Large intestine (tissue), 3 donors: ENCODE measurements around the gene HOXA4. TPM values are rescaled to one million over a fixed set of nuclear protein-coding genes. Genes with fewer than 3 reads are reported as not detected.
A peak's percentile ranks its signal among the peaks of the same experiment; 100 is the strongest.

Experiments
- DNase-seq, 2 donors: peaks; one replicate each; pipeline versions ENCODE4 v3.0.0 to v3.0.0-alpha.2; 2013
- H3K27ac ChIP-seq: one replicate; pipeline ENCODE4 v1.5.1; 2013; ENCODE audit warnings: low read length
- H3K27me3 ChIP-seq: 2 replicates; pipeline ENCODE4 v1.6.1; 2013; ENCODE audit warnings: low read length; ENCODE audit not compliant: control insufficient read depth, insufficient read depth
- H3K36me3 ChIP-seq: 2 replicates; pipeline ENCODE4 v1.6.1; 2013; ENCODE audit warnings: low read length; ENCODE audit not compliant: control insufficient read depth, insufficient read depth
- H3K4me1 ChIP-seq: one replicate; pipeline ENCODE4 v1.6.1; 2013; ENCODE audit warnings: low read length; ENCODE audit not compliant: control insufficient read depth, insufficient read depth
- H3K4me3 ChIP-seq: one replicate; pipeline ENCODE4 v1.5.1; 2013; ENCODE audit warnings: low read length
- H3K9me3 ChIP-seq: one replicate; pipeline ENCODE4 v1.6.1; 2013; ENCODE audit warnings: mild to moderate bottlenecking, low read depth, low read length, moderate library complexity; ENCODE audit not compliant: control insufficient read depth
- WGBS: methylation state at CpG from one replicate; pipeline ENCODE4 v1.1.5; 2013; ENCODE audit warnings: low lambda C conversion rate; ENCODE audit not compliant: insufficient coverage; 5-methylcytosine and 5-hydroxymethylcytosine counted together
- polyA plus RNA-seq: library from polyadenylated mRNA; unstranded; fragments of 120-200 nt; gene quantifications from one replicate; pipeline ENCODE4 v1.2.1, GENCODE V29; 2013

The HOXA4 gene
- polyA plus RNA-seq, 1 donor, result 19.7 TPM

DNA sequence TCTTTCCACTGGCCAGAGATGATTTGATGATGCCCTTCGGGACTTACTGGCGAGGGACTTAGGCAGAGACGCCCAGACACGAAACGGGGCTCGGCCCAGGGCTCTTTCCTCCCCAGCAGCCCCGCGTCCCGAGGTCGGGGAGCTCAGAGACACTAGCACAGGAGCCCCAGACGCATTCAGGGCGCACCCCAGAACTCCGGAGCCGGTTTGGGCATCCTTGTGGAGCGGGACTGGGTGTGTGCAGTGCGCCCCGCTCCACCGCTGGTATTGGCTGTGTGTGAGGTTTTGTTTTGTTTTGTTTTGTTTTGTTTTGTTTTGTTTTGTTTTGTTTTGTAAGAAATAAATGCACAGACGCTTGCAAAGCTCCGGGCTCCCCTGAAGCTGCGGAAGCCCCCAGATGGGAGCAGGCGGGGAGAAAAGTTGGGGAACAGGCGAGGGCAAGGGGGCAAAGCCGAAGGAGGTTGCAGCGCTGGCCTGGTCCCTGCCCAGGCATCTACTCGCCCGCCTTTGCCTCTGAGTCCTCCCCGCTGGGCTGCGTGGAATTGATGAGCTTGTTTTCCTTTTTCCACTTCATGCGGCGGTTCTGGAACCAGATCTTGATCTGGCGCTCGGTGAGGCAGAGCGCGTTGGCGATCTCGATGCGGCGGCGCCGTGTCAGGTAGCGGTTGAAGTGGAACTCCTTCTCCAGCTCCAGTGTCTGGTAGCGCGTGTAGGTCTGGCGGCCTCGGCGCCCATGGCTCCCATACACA, 14.8 kb upstream of the HOXA4 start:
- H3K4me3 ChIP-seq, result peak overlapping the region; percentile 38
- no peak for DNase-seq

DNA sequence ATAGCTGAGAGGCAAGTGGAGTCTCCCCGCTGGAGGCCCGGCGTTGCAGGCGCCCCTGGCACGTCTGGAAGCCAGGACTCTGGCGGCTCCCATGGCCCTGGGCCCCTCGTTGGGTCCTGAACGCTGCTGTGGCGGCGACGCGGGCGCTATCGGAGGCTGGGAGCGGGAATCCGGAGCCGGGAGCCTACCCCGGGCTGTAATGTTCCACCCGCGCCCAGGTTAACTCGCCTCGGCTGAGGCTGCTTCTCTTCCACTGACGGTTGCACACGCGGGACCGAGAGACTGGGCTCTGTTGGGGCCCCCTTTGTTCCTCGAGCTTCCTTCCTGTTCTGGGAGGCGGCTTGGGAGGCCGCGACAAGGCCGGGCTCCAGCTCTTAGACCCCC, 14.2 kb upstream of the HOXA4 start:
- peak overlapping the region; percentile 59 for H3K27ac ChIP-seq
- WGBS, result no CpG with 5 or more reads among the region's 31 CpGs
- H3K9me3 ChIP-seq, result peaks cover 17% of the 10 kb centered on the region
- H3K4me1 ChIP-seq, result peaks cover 33% of the 10 kb centered on the region
- H3K36me3 ChIP-seq, result peaks cover 12% of the 10 kb centered on the region
- DNase-seq, result no peak
- H3K27me3 ChIP-seq, result peaks cover 56% of the 10 kb centered on the region
- peak overlapping the region; percentile 38 for H3K4me3 ChIP-seq

More for the DNA sequence above, 14.8 kb upstream of the HOXA4 start:
- Histone ChIP-seq H3K27ac (peak overlapping the region; percentile 59), H3K9me3 (peaks cover 17% of the 10 kb centered on the region), H3K4me1 (peaks cover 33% of the 10 kb centered on the region), H3K27me3 (peaks cover 61% of the 10 kb centered on the region), H3K36me3 (peaks cover 12% of the 10 kb centered on the region)
- 48% methylated on average over 6 of the region's 47 CpGs for WGBS

DNA sequence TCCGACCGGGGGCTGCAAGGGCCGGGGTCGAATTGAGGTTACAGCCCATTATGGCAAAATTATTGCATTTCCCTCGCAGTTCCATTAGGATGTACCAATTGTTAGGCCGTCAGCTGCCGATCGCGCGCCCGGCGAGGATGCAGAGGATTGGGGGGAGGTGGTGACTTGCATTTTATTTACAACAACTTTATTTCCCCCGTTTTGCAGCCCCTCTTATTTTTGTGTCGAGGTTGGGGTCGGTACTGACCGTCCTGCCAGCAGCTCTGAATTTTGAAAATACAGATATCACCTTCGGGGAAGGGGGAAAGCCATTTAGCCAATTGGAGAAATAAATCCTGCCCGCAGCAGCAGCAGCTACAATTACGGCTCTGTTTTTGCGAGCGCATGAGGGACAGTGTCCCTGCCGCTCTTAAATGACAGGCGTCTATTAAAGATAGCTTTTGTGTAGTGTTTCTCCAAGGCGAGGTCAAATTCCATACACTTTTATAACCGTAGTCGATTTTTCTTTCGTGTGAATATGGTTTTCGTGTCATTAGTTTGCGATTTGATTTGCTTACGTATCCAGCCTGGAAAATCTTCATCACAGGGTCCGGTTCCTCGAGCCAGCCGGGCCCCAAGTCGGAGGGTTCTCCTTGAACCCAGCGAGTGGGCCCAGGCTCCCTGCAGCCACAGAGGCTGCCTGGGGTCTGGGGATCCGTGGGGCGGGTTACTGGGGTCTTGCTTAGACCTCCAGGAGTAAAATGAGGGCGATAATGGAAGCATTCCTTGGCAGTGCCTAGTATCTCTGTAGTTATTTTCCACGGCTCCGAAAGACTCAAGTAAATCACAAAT, 13.6 kb upstream of the HOXA4 start:
- DNase-seq, result no peak
- WGBS, result 3% methylated on average over 7 of the region's 40 CpGs
- peak overlapping the region; percentile 59 for H3K27ac ChIP-seq

DNA sequence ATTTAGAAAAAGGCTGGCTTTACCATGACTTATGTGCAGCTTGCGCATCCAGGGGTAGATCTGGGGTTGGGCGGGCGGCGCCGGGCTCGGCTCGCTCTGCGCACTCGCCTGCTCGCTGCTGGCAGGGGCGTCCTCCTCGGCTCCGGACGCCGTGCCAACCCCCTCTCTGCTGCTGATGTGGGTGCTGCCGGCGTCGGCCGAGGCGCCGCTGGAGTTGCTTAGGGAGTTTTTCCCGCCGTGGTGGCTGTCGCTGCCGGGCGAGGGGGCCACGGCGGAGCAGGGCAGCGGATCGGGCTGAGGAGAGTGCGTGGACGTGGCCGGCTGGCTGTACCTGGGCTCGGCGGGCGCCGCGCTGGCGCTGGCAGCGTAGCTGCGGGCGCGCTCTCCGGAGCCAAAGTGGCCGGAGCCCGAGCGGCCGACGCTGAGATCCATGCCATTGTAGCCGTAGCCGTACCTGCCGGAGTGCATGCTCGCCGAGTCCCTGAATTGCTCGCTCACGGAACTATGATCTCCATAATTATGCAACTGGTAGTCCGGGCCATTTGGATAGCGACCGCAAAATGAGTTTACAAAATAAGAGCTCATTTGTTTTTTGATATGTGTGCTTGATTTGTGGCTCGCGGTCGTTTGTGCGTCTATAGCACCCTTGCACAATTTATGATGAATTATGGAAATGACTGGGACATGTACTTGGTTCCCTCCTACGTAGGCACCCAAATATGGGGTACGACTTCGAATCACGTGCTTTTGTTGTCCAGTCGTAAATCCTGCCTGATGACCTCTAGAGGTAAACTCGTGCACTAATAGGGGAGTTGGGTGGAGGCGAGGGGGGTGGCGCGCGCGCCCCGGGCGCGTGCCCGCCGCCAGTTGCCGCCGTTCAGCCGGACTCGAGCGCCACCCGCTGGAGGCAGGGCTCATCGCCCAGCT, 12.7 kb upstream of the HOXA4 start, which contains the start of gene HOXA5:
Gene HOXA5 (minus strand): TSS at position 659 of the 927 bp plus-strand sequence. CDS start 74 bp downstream, at position 585.
- H3K36me3 ChIP-seq, result peaks cover 12% of the 10 kb centered on the region
- peak within 1 kb of the TSS; percentile 71 for H3K4me3 ChIP-seq
- H3K27ac ChIP-seq, result peak within 1 kb of the TSS; percentile 72
- H3K9me3 ChIP-seq, result peaks cover 17% of the 10 kb centered on the region
- peaks cover 32% of the 10 kb centered on the region for H3K4me1 ChIP-seq
- no CpG with 5 or more reads among the region's 86 CpGs for WGBS
- peak; percentile 91 to 92 for DNase-seq
- H3K27me3 ChIP-seq, result peaks cover 44% of the 10 kb centered on the region

More for the DNA sequence above, 13.6 kb upstream of the HOXA4 start:
- H3K4me3 ChIP-seq, result peak overlapping the region; percentile 38
- peaks cover 12% of the 10 kb centered on the region for H3K36me3 ChIP-seq
- peaks cover 33% of the 10 kb centered on the region for H3K4me1 ChIP-seq
- H3K27me3 ChIP-seq, result peaks cover 53% of the 10 kb centered on the region
- peaks cover 17% of the 10 kb centered on the region for H3K9me3 ChIP-seq

DNA sequence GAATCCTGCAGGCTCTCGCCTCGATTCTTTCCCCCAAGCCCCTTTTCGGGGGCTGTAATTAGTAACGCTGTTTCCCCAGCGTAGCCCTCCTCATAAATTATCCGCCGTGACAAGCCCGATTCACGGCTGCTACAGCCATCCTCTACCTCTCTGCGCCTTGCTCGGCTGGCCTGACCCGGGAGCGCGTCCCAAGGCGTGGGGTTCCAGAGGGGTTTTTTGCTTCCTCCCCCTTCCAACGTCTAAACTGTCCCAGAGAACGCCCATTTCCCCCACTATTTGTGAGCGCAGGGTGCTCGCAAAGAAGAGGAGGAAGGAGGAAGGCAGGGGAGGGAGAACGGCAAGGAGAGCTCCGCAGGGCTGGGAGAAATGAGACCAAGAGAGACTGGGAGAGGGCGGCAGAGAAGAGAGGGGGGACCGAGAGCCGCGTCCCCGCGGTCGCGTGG, 12.0 kb upstream of the HOXA4 start:
- peak overlapping the region; percentile 71 for H3K4me3 ChIP-seq
- H3K27ac ChIP-seq, result peak overlapping the region; percentile 72
- H3K36me3 ChIP-seq, result peaks cover 12% of the 10 kb centered on the region
- H3K4me1 ChIP-seq, result peaks cover 28% of the 10 kb centered on the region
- H3K27me3 ChIP-seq, result peaks cover 38% of the 10 kb centered on the region
- no CpG with 5 or more reads among the region's 29 CpGs for whole genome bisulfite sequencing
- H3K9me3 ChIP-seq, result peaks cover 17% of the 10 kb centered on the region
- DNase-seq, result no peak

DNA sequence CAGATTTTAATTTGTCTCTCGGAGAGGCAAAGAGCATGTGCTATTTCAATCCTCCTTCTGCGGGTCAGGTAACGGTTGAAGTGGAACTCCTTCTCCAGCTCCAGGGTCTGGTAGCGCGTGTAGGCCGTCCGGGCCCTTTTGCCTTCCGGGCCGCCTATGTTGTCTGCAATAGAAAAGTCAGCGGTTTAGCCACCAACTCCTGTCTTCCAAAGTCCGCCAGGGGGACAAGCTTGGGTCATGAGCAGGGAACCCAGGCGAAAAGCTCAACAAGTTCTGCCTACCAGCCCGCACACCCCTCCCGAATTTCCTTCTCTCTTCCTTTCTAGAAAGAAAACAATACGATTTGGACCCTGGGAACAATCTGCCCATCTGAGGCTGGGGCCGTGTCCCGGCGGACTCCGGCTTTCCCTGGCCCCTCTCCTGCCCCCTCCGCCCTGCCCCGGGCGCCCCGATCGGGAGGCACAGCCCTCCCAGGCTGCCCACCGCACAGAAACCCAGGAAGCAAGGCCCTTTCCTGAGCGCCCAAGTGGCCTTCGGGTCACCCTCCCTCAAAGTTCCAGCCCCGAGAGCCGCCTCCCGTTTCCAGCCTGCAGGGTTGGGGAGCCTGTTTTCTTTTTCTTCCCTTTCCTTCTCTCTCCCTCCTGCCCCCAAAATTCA, 11.5 kb upstream of the HOXA4 start:
- peak overlapping the region; percentile 72 for H3K27ac ChIP-seq
- H3K27me3 ChIP-seq, result peaks cover 33% of the 10 kb centered on the region

DNA sequence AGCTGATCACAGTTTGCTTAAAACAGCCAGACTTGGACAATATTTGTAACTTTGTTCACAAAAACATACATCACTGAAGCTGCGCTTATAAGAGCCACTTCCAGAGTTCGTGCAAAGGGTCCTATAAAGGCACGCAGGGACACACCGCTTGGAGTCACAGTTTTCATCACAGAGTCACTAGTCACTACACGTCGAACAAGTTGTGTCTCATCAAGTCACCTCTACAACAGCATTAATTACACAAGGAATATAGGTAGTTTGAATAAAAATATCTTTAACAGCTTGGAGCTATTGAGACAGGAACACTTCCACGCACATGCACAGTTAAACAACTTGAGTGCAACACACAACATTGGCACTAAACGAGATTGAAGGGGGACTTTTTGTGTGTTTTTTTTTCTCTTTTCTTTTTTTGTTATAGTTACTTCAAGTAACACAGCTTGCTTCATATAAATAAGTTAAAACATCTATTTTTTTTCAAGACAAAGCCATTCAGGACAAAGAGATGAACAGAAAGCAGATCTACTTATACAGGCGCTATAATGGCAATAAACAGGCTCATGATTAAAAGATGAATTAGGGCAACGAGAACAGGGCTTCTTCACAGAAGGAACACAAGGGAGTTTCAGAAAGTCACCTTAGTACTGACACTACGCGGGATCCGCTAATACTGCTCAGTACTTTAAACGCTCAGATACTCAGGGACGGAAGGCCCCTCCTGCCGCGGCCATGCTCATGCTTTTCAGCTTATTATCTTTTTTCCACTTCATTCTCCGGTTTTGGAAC, 10.8 kb upstream of the HOXA4 start:
- H3K4me3 ChIP-seq, result peak overlapping the region; percentile 71
- peak overlapping the region; percentile 72 for H3K27ac ChIP-seq
- peaks cover 26% of the 10 kb centered on the region for H3K27me3 ChIP-seq
- peaks cover 15% of the 10 kb centered on the region for H3K9me3 ChIP-seq
- H3K36me3 ChIP-seq, result peaks cover 9% of the 10 kb centered on the region
- DNase-seq, result no peak
- H3K4me1 ChIP-seq, result peaks cover 32% of the 10 kb centered on the region
- 77% methylated on average over 7 of the region's 18 CpGs for WGBS

More for the DNA sequence above, 11.5 kb upstream of the HOXA4 start:
- Histone ChIP-seq H3K4me3 (peak overlapping the region; percentile 71), H3K4me1 (peaks cover 28% of the 10 kb centered on the region), H3K9me3 (peaks cover 15% of the 10 kb centered on the region), H3K36me3 (peaks cover 12% of the 10 kb centered on the region)
- DNase-seq, result no peak
- WGBS, result no CpG with 5 or more reads among the region's 30 CpGs

DNA sequence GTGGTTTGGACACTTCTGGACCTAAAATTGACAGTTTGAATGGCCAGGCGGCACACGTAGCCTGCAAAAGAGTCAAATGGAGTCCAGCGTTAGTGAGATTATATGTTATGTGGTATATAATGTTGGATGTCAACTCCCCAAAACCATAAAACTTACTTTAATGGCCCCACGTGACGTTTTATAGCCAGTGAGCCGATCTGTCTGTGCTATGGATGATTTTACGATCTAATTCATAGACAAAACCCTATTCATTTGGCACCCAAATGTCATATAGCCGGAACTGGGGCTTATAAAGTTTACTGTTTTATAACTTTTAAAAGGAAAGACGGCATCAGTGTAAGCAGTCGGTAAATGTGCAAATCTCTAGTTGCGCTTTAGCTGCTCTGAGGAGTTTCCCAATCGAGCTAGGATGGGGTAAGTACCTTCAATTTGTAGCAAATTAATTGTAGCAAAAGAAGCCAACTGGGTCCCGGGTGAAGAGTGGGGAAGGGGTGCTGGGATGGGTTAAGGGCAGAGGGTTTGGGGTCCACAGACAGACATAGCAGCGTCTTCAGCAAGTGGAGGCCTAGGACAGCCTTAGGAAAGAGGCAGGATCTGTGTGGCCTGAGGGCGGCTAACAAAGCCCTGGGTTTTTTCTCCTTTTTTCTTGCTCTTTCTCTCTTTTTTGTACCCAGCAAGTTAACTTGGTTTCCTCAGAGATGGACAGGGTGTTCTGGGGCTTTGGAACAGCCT, 9.7 kb upstream of the HOXA4 start:
- Histone ChIP-seq H3K27ac (peak overlapping the region; percentile 79), H3K36me3 (peaks cover 7% of the 10 kb centered on the region), H3K4me3 (peak overlapping the region; percentile 62), H3K9me3 (peaks cover 9% of the 10 kb centered on the region), H3K27me3 (peaks cover 15% of the 10 kb centered on the region), H3K4me1 (peaks cover 38% of the 10 kb centered on the region)
- 27% methylated on average over 3 of the region's 15 CpGs for WGBS
- peak in 1 of 2 donors; percentile 90 for DNase-seq
